H9 (cell line): ENCODE measurements around the gene NRXN3. TPM values are rescaled to one million over a fixed set of nuclear protein-coding genes. Genes with fewer than 3 reads are reported as not detected.

Source experiments
- DNase-seq: peaks from one replicate; pipeline ENCODE4 v3.0.0-alpha.2; 2017
- H2AFZ ChIP-seq: one replicate; pipeline ENCODE4 v1.6.1; 2013; ENCODE audit warnings: mild to moderate bottlenecking, low read length, control low read depth, moderate library complexity
- H2AK5ac ChIP-seq: 2 replicates; pipeline ENCODE4 v1.6.1; 2013; ENCODE audit warnings: low read length, control low read depth, mixed read lengths; ENCODE audit not compliant: insufficient read length
- H2BK120ac ChIP-seq: one replicate; pipeline ENCODE4 v1.6.1; 2013; ENCODE audit warnings: low read depth, mild to moderate bottlenecking, low read length, control low read depth, inconsistent platforms; ENCODE audit not compliant: poor library complexity, severe bottlenecking
- H2BK12ac ChIP-seq: 2 replicates; pipeline ENCODE4 v1.6.1; 2013; ENCODE audit warnings: low read length, control low read depth, mixed read lengths, low read depth; ENCODE audit not compliant: insufficient read length
- H2BK15ac ChIP-seq: 2 replicates; pipeline ENCODE4 v1.6.1; 2013; ENCODE audit warnings: low read depth, low read length, control low read depth
- H2BK20ac ChIP-seq: one replicate; pipeline ENCODE4 v1.6.1; 2013; ENCODE audit warnings: low read depth, mild to moderate bottlenecking, low read length, control low read depth, inconsistent platforms; ENCODE audit not compliant: poor library complexity, severe bottlenecking
- H2BK5ac ChIP-seq: 2 replicates; pipeline ENCODE4 v1.6.1; 2013; ENCODE audit warnings: low read length, control low read depth, mixed read lengths; ENCODE audit not compliant: insufficient read length
- H3K14ac ChIP-seq: 2 replicates; pipeline ENCODE4 v1.6.1; 2013; ENCODE audit warnings: low read length, control low read depth; ENCODE audit not compliant: insufficient read depth
- H3K18ac ChIP-seq: 2 replicates; pipeline ENCODE4 v1.6.1; 2013; ENCODE audit warnings: low read depth, mild to moderate bottlenecking, mixed read lengths, low read length, control low read depth; ENCODE audit not compliant: insufficient read length
- H3K23ac ChIP-seq: 2 replicates; pipeline ENCODE4 v1.6.1; 2013; ENCODE audit warnings: low read length, control low read depth, mixed read lengths, low read depth; ENCODE audit not compliant: insufficient read length
- H3K23me2 ChIP-seq: 2 replicates; pipeline ENCODE4 v1.6.1; 2013; ENCODE audit warnings: low read depth, mild to moderate bottlenecking, mixed read lengths, low read length, control low read depth; ENCODE audit not compliant: insufficient read length, poor library complexity, severe bottlenecking
- H3K27ac ChIP-seq: 2 replicates; pipeline ENCODE4 v1.5.1; 2013; ENCODE audit warnings: low read length, control low read depth, mixed read lengths, low read depth; ENCODE audit not compliant: insufficient read length
- H3K27me3 ChIP-seq: 2 replicates; pipeline ENCODE4 v1.6.1; 2013; ENCODE audit warnings: low read length, control low read depth, inconsistent platforms; ENCODE audit not compliant: insufficient read depth
- H3K4ac ChIP-seq: 2 replicates; pipeline ENCODE4 v1.6.1; 2013; ENCODE audit warnings: low read depth, mild to moderate bottlenecking, control low read depth, inconsistent platforms, low read length, moderate library complexity
- H3K4me1 ChIP-seq: 2 replicates; pipeline ENCODE4 v1.6.1; 2013; ENCODE audit warnings: low read length, control low read depth, inconsistent platforms; ENCODE audit not compliant: insufficient read depth
- H3K4me2 ChIP-seq: 2 replicates; pipeline ENCODE4 v1.6.1; 2013; ENCODE audit warnings: low read length, control low read depth, mixed read lengths; ENCODE audit not compliant: insufficient read length, insufficient read depth
- H3K56ac ChIP-seq: 2 replicates; pipeline ENCODE4 v1.6.1; 2013; ENCODE audit warnings: low read depth, mild to moderate bottlenecking, mixed read lengths, low read length, control low read depth; ENCODE audit not compliant: insufficient read length
- H3K79me1 ChIP-seq: 2 replicates; pipeline ENCODE4 v1.6.1; 2013; ENCODE audit warnings: low read depth, mild to moderate bottlenecking, moderate library complexity, low read length, control low read depth, inconsistent platforms; ENCODE audit not compliant: insufficient read depth, poor library complexity, severe bottlenecking
- H3K79me2 ChIP-seq: 2 replicates; pipeline ENCODE4 v1.6.1; 2013; ENCODE audit warnings: low read length, control low read depth, inconsistent platforms; ENCODE audit not compliant: insufficient read depth
- H3K9ac ChIP-seq: 2 replicates; pipeline ENCODE4 v1.6.1; 2013; ENCODE audit warnings: low read length, control low read depth, mixed read lengths; ENCODE audit not compliant: insufficient read length; ENCODE audit errors: extremely low read depth
- H3K9me3 ChIP-seq: one replicate; pipeline ENCODE4 v1.6.1; 2013; ENCODE audit warnings: low read depth, low read length, inconsistent platforms; ENCODE audit not compliant: control insufficient read depth
- H3T11ph ChIP-seq: one replicate; pipeline ENCODE4 v1.6.1; 2013; ENCODE audit warnings: mild to moderate bottlenecking, low read length, control low read depth, inconsistent platforms
- H4K20me1 ChIP-seq: one replicate; pipeline ENCODE4 v1.6.1; 2013; ENCODE audit not compliant: control insufficient read depth, insufficient read length, insufficient read depth
- H4K5ac ChIP-seq: 2 replicates; pipeline ENCODE4 v1.6.1; 2013; ENCODE audit warnings: low read depth, mild to moderate bottlenecking, mixed read lengths, low read length, control low read depth; ENCODE audit not compliant: insufficient read length
- H4K8ac ChIP-seq: replicated peaks from 2 replicates; pipeline ENCODE4 v1.6.1; 2013; ENCODE audit warnings: low read length, control low read depth, mixed read lengths, low read depth; ENCODE audit not compliant: insufficient read length
- H4K91ac ChIP-seq: 2 replicates; pipeline ENCODE4 v1.6.1; 2013; ENCODE audit warnings: low read depth, mild to moderate bottlenecking, moderate library complexity, mixed read lengths, low read length, control low read depth; ENCODE audit not compliant: insufficient read length
- H3K27ac Mint-ChIP-seq, 3 experiments: 2 replicates in 2 of 3; 3 replicates in 1 of 3; pipeline ENCODE4 v1.8.0; 2020 to 2021; ENCODE audit warnings: mixed read lengths in 3 of 3, mild to moderate bottlenecking in 1 of 3, moderate library complexity in 1 of 3
- H3K27me3 Mint-ChIP-seq: 2 replicates; pipeline ENCODE4 v1.8.0; 2021; ENCODE audit warnings: low read depth, mild to moderate bottlenecking, moderate library complexity, mixed read lengths
- H3K36me3 Mint-ChIP-seq, 3 experiments: 2 replicates in 2 of 3; 3 replicates in 1 of 3; pipeline ENCODE4 v1.8.0; 2020 to 2021; ENCODE audit warnings: low read depth in 3 of 3, mixed read lengths in 3 of 3; ENCODE audit not compliant: insufficient read depth in 1 of 3
- H3K4me1 Mint-ChIP-seq, 2 experiments: 2 replicates each; pipeline ENCODE4 v1.8.0; 2020; ENCODE audit warnings: mixed read lengths in 2 of 2
- H3K4me3 Mint-ChIP-seq, 2 experiments: 2 replicates in 1 of 2; 3 replicates in 1 of 2; pipeline ENCODE4 v1.8.0; 2020 to 2021; ENCODE audit warnings: mild to moderate bottlenecking in 2 of 2, mixed read lengths in 2 of 2, moderate library complexity in 1 of 2
- H3K9me3 Mint-ChIP-seq, 2 experiments: 2 replicates in 1 of 2; 3 replicates in 1 of 2; pipeline ENCODE4 v1.8.0; 2020; ENCODE audit warnings: mild to moderate bottlenecking in 2 of 2, mixed read lengths in 2 of 2, moderate library complexity in 1 of 2
- WGBS: extraction: QIAGEN DNeasy Blood & Tissue Kit; methylation state at CpG from one replicate; pipeline ENCODE4 v1.1.7; 2013; ENCODE audit warnings: missing lambda C conversion rate, low lambda C conversion rate, mixed read lengths; ENCODE audit not compliant: insufficient read length; ENCODE audit errors: extremely low coverage; 5-methylcytosine and 5-hydroxymethylcytosine counted together
- total RNA-seq: library from RNA; stranded (reverse); gene quantifications from 2 replicates; pipeline ENCODE4 v1.2.1, GENCODE V29; 2021
- TF ChIP-seq, protein P1 (sequence below): fragments of 200-600 bp; sonication (generic); conservative IDR thresholded peaks from 3 replicates; pipeline ENCODE4 v1.8.0; 2021; ENCODE audit warnings: antibody characterized with exemption, mild to moderate bottlenecking

The NRXN3 gene
- total RNA-seq, 1 experiment from 2014 or later = 1.8 TPM

DNA sequence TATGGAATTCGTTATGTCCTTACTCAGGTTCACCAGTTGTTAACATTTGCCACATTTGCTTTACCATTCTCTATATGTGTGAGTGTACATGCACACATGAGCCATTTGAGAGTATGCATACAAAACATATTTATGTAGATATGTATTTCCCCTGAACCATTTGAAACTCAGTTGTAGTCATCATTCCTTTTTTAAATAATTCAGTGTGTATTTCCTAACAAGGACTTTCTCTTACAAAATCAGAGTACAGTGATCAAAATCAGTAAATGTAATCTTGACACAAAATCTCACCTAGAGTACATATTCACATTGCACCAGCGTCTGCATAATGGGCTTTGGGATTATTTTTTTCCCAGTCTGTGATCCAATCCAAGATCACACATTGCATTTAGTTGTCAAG lies 1656.2 kb downstream of the NRXN3 start:
- Histone ChIP-seq H3K4me1 (no peaks in the 10 kb centered on the region), H4K5ac (no peak overlapping the region), H3K79me2 (no peaks in the 10 kb centered on the region), H3K27me3 (no peaks in the 10 kb centered on the region), H3K56ac (no peak overlapping the region), H3K14ac (no peak overlapping the region), H3K4me2 (no peak overlapping the region), H4K8ac (no peak overlapping the region), H3K9me3 (no peaks in the 10 kb centered on the region), H3K23ac (no peak overlapping the region), H2AFZ (no peak overlapping the region), H3K4ac (no peak overlapping the region), H4K20me1 (no peaks in the 10 kb centered on the region), H3K18ac (no peak overlapping the region), H3T11ph (no peak overlapping the region), H2BK15ac (no peak overlapping the region), H4K91ac (no peak overlapping the region), H2BK120ac (no peak overlapping the region), H3K27ac (no peak overlapping the region), H2BK5ac (no peak overlapping the region), H3K9ac (no peak overlapping the region), H2BK12ac (no peak overlapping the region), H3K23me2 (no peaks in the 10 kb centered on the region), H2AK5ac (no peak overlapping the region), H2BK20ac (no peak overlapping the region), H3K79me1 (no peaks in the 10 kb centered on the region)
- no CpG with 5 or more reads among the region's 2 CpGs for WGBS
- no peaks in the 10 kb centered on the region for H3K36me3 Mint-ChIP-seq
- H3K27me3 Mint-ChIP-seq = peaks cover 2% of the 10 kb centered on the region; the same call in 1 of the 2 replicates
- no peaks in the 10 kb centered on the region for H3K9me3 Mint-ChIP-seq
- no peak overlapping the region for H3K4me3 Mint-ChIP-seq
- H3K4me1 Mint-ChIP-seq = peaks cover 2 to 7% of the 10 kb centered on the region in 2 experiments; a peak in 3 of 4 replicates
- TF ChIP-seq, protein P1, sequence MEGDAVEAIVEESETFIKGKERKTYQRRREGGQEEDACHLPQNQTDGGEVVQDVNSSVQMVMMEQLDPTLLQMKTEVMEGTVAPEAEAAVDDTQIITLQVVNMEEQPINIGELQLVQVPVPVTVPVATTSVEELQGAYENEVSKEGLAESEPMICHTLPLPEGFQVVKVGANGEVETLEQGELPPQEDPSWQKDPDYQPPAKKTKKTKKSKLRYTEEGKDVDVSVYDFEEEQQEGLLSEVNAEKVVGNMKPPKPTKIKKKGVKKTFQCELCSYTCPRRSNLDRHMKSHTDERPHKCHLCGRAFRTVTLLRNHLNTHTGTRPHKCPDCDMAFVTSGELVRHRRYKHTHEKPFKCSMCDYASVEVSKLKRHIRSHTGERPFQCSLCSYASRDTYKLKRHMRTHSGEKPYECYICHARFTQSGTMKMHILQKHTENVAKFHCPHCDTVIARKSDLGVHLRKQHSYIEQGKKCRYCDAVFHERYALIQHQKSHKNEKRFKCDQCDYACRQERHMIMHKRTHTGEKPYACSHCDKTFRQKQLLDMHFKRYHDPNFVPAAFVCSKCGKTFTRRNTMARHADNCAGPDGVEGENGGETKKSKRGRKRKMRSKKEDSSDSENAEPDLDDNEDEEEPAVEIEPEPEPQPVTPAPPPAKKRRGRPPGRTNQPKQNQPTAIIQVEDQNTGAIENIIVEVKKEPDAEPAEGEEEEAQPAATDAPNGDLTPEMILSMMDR = no peak
- no peak overlapping the region for H3K27ac Mint-ChIP-seq
- DNase-seq = no peak
